Natural killer cell (primary cell): ENCODE data around the gene MSI2. TPM values are rescaled to one million over a fixed set of nuclear protein-coding genes. Genes with fewer than 3 reads are reported as not detected.
A peak's percentile ranks its signal among the peaks of the same experiment; 100 is the strongest.

ENCODE experiments used
- ATAC-seq, 3 donors: fragments of 150-1000 bp in 2 of 3; fragments of 200-7000 bp in 1 of 3; cut with Tn5 transposase; 1 replicate in 1 of 3; 2 replicates in 2 of 3; pipeline ENCODE4 v1.10.0; 2021; ENCODE audit warnings: mild to moderate bottlenecking in 2 of 3, moderate library complexity in 2 of 3
- DNase-seq, 2 donors: peaks; one replicate each; pipeline versions ENCODE4 v3.0.0 to v3.0.0-alpha.2; 2013 to 2021; ENCODE audit warnings: mixed read lengths in 1 of 2
- H3K27ac ChIP-seq: one replicate; pipeline ENCODE4 v1.5.1; 2013; ENCODE audit warnings: mild to moderate bottlenecking, low read length
- H3K27me3 ChIP-seq: one replicate; pipeline ENCODE4 v1.6.1; 2013; ENCODE audit warnings: low read length; ENCODE audit not compliant: control insufficient read depth, insufficient read depth
- H3K36me3 ChIP-seq: one replicate; pipeline ENCODE4 v1.6.1; 2013; ENCODE audit warnings: low read length; ENCODE audit not compliant: control insufficient read depth, insufficient read depth
- H3K4me1 ChIP-seq: one replicate; pipeline ENCODE4 v1.6.1; 2013; ENCODE audit warnings: low read length; ENCODE audit not compliant: control insufficient read depth, insufficient read depth
- H3K4me3 ChIP-seq: one replicate; pipeline ENCODE4 v1.5.1; 2013; ENCODE audit warnings: low read length
- H3K9me3 ChIP-seq: one replicate; pipeline ENCODE4 v1.6.1; 2013; ENCODE audit warnings: low read length; ENCODE audit not compliant: control insufficient read depth, insufficient read depth
- H3K27ac Mint-ChIP-seq, 2 donors: one replicate each; pipeline ENCODE4 v1.8.0; 2022; ENCODE audit warnings: mild to moderate bottlenecking in 2 of 2, mixed read lengths in 2 of 2, moderate library complexity in 1 of 2
- H3K27me3 Mint-ChIP-seq, 2 donors: one replicate each; pipeline ENCODE4 v1.8.0; 2022; ENCODE audit warnings: low read depth in 2 of 2, mixed read lengths in 2 of 2
- H3K36me3 Mint-ChIP-seq: one replicate; pipeline ENCODE4 v1.8.0; 2022; ENCODE audit warnings: mixed read lengths
- H3K4me1 Mint-ChIP-seq, 2 donors: one replicate each; pipeline ENCODE4 v1.8.0; 2022; ENCODE audit warnings: mixed read lengths in 2 of 2
- H3K4me3 Mint-ChIP-seq: one replicate; pipeline ENCODE4 v1.8.0; 2022; ENCODE audit warnings: mild to moderate bottlenecking, moderate library complexity, mixed read lengths
- H3K9me3 Mint-ChIP-seq, 2 donors: one replicate each; pipeline ENCODE4 v1.8.0; 2022; ENCODE audit warnings: mixed read lengths in 2 of 2
- WGBS: methylation state at CpG from one replicate; pipeline ENCODE4 v1.1.7; 2013; ENCODE audit warnings: missing lambda C conversion rate; ENCODE audit not compliant: insufficient coverage; 5-methylcytosine and 5-hydroxymethylcytosine counted together
- intact Hi-C: fragments of 100-400 bp; cut with micrococcal nuclease; formaldehyde crosslinking; loops from one replicate; pipeline ENCODE4 v1.14.2; 2022
- total RNA-seq, 4 donors: library from RNA; stranded (reverse); fragments of 120-200 nt in 1 of 4; gene quantifications; one replicate each; pipeline versions ENCODE4 v1.2.3 to v1.2.4, GENCODE V29; 2013 to 2022
- TF ChIP-seq, protein P1 (sequence below): fragments of 200-600 bp; IDR thresholded peaks from one replicate; pipeline ENCODE4 v1.8.0; 2022; ENCODE audit warnings: antibody characterized with exemption

Gene MSI2
- total RNA-seq, 3 donors from 2014 or later (not counting 1 experiment from before 2014, with no cell fraction given), result 95.5 to 145 (median 96.8) TPM

DNA sequence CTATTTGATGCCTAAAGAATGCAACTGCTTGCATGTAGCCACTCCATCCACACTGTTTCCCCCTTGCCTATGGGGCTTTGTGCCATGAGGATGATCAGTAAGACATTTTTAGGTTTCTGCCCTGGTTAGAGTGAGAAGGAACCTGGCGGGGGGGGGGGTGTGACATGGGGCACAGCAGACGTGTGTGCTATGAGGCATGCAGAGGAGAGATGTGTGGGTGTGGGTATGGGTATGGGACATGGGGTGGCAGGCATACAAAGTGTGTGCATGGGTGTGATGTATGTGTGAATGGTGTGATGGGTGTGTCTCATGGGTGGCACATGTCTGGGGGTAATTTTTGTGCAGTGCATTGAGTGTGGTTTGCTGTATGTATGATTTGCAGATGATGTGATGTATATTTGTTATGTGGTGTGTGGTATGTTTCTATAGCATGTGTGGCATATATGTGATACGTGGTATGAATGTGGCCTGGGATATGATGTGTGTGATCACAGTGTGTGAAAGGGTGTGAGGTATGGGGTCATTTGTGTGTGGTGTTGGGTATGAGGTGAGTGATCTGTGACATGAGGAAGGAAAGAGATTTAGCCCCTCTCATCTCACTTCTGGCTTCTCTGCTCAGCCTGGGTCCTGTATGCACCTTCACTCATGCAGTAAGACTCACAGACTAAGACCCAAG, 473.8 kb downstream of the MSI2 start:
- ATAC-seq (peak in 1 of 3 donors; percentile 28), DNase-seq (no peak)
- Mint-ChIP-seq H3K27ac (no peak overlapping the region), H3K27me3 (peaks cover 8 to 13% of the 10 kb centered on the region in 2 donors), H3K36me3 (no peaks in the 10 kb centered on the region), H3K9me3 (no peaks in the 10 kb centered on the region), H3K4me1 (peaks cover 0 to 7% of the 10 kb centered on the region in 2 donors), H3K4me3 (no peak overlapping the region)
- Histone ChIP-seq H3K27me3 (no peaks in the 10 kb centered on the region), H3K4me3 (no peak overlapping the region), H3K36me3 (no peaks in the 10 kb centered on the region), H3K27ac (no peak overlapping the region), H3K4me1 (no peaks in the 10 kb centered on the region), H3K9me3 (no peaks in the 10 kb centered on the region)
- TF ChIP-seq, protein P1, sequence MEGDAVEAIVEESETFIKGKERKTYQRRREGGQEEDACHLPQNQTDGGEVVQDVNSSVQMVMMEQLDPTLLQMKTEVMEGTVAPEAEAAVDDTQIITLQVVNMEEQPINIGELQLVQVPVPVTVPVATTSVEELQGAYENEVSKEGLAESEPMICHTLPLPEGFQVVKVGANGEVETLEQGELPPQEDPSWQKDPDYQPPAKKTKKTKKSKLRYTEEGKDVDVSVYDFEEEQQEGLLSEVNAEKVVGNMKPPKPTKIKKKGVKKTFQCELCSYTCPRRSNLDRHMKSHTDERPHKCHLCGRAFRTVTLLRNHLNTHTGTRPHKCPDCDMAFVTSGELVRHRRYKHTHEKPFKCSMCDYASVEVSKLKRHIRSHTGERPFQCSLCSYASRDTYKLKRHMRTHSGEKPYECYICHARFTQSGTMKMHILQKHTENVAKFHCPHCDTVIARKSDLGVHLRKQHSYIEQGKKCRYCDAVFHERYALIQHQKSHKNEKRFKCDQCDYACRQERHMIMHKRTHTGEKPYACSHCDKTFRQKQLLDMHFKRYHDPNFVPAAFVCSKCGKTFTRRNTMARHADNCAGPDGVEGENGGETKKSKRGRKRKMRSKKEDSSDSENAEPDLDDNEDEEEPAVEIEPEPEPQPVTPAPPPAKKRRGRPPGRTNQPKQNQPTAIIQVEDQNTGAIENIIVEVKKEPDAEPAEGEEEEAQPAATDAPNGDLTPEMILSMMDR, result no peak
- 49% methylated on average over 3 of the region's 3 CpGs for WGBS
- intact Hi-C loops, result no loop called here

DNA sequence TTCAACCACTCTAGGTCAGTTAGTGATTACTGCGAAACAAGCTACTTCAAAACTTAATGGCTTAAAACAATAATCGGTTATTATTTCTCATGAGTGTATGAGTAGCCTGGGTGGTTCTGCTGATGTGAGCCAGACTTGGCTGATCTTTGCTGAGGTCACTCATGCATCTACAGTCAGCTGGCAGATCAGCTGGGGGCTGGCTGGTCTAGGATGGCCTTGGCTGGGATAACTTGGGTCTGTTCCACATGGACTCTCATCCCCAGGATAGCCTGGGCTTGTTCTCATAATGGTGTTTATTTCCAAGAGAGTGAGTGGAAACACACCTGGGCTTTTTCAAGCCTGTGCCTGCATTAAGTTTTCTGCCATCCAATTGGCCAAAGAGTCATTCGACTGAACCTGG, 475.7 kb downstream of the MSI2 start:
- Histone ChIP-seq H3K27me3 (no peaks in the 10 kb centered on the region), H3K9me3 (no peaks in the 10 kb centered on the region), H3K36me3 (no peaks in the 10 kb centered on the region), H3K27ac (no peak overlapping the region), H3K4me3 (no peak overlapping the region), H3K4me1 (no peaks in the 10 kb centered on the region)
- no peaks in the 10 kb centered on the region for H3K9me3 Mint-ChIP-seq
- no peak for DNase-seq
- TF ChIP-seq, protein P1, result no peak
- H3K4me1 Mint-ChIP-seq, result peaks cover 0 to 7% of the 10 kb centered on the region in 2 donors
- no peak for ATAC-seq
- H3K4me3 Mint-ChIP-seq, result no peak overlapping the region
- no peaks in the 10 kb centered on the region for H3K36me3 Mint-ChIP-seq
- intact Hi-C loops, result no loop called here
- H3K27ac Mint-ChIP-seq, result no peak overlapping the region
- WGBS, result 98% methylated on average over 3 of the region's 3 CpGs
- peaks cover 8 to 15% of the 10 kb centered on the region in 2 donors for H3K27me3 Mint-ChIP-seq

DNA sequence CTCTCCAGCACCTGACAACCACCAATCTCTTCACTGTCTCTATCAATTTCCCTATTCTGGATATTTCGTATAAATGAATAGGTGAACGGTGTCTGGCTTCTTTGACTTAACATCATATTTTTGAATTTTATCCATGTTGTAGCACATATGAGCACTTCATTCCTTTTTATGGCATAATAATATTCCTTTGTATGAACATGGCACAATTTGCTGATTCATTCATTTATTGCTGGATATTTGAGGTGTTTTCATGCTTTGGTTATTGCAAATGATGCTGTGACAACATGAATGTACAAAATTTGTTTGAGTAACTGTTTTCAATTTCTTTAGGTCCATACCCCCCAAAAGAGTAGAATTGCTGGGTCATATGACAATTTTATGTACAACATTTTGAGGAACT, 476.8 kb downstream of the MSI2 start:
- ATAC-seq, result no peak
- TF ChIP-seq, protein P1, result no peak
- no peaks in the 10 kb centered on the region for H3K9me3 Mint-ChIP-seq
- Histone ChIP-seq H3K27ac (no peak overlapping the region), H3K27me3 (no peaks in the 10 kb centered on the region), H3K9me3 (no peaks in the 10 kb centered on the region), H3K4me3 (no peak overlapping the region), H3K36me3 (no peaks in the 10 kb centered on the region), H3K4me1 (no peaks in the 10 kb centered on the region)
- H3K4me3 Mint-ChIP-seq, result no peak overlapping the region
- no peak for DNase-seq
- peaks cover 7 to 15% of the 10 kb centered on the region in 2 donors for H3K27me3 Mint-ChIP-seq
- H3K36me3 Mint-ChIP-seq, result no peaks in the 10 kb centered on the region
- no peak overlapping the region for H3K27ac Mint-ChIP-seq
- intact Hi-C loops, result no loop called here
- WGBS, result 100% methylated on average over 2 of the region's 2 CpGs
- peaks cover 0 to 7% of the 10 kb centered on the region in 2 donors for H3K4me1 Mint-ChIP-seq

Other genes with a start within 250 kb of the MSI2 start
- 10 to 100 TPM in 2 of 3 donors, 1 to 10 TPM in 1; 9.8 to 15.8 (median 11.4) TPM for gene AKAP1, start 171.3 kb upstream of the MSI2 start, total RNA-seq